Measurements from ENCODE around the gene RGS10.

Gene RGS10

GRCh38 chr10:119542357-119542987, at the start of gene RGS10 (continued):
- no peak for TF ChIP-seq ZBTB10 (tag by site-specific recombination; IDR thresholded peaks at IDR 0.05)
- TF ChIP-seq ZBTB6 (tag by site-specific recombination; IDR thresholded peaks at IDR 0.05): peak; percentile 90
- TF ChIP-seq KLF10 (tag by site-specific recombination; IDR thresholded peaks at IDR 0.05): 0 out of 2 replicates have a peak, but pooled peaks have one; percentile 45
- TF ChIP-seq ZNF610 (tag by site-specific recombination; IDR thresholded peaks at IDR 0.05; ENCODE audit: borderline replicate concordance): no peak
- no peak for TF ChIP-seq ZNF274 (IDR thresholded peaks at IDR 0.05; ENCODE audit: low read length)
- TF ChIP-seq ZNF274 (tag by site-specific recombination; IDR thresholded peaks at IDR 0.05; ENCODE audit: borderline replicate concordance): no peak
- no peak for TF ChIP-seq SP7 (tag by site-specific recombination; IDR thresholded peaks at IDR 0.05)
- no peak; the same call in 1 of the 2 replicates for TF ChIP-seq CTCF (tag by site-specific recombination; IDR thresholded peaks at IDR 0.05)
- no peak for TF ChIP-seq ZNF701 (tag by site-specific recombination; IDR thresholded peaks at IDR 0.05)
- no peak for TF ChIP-seq ZNF23 (tag by site-specific recombination; IDR thresholded peaks at IDR 0.05; ENCODE audit: borderline replicate concordance)
- peak; percentile 74 for TF ChIP-seq SP2 (tag by site-specific recombination; IDR thresholded peaks at IDR 0.05)
- no peak for TF ChIP-seq ZSCAN23 (tag by site-specific recombination; IDR thresholded peaks at IDR 0.05)
- no peak for TF ChIP-seq REPIN1 (tag by site-specific recombination; IDR thresholded peaks at IDR 0.05; ENCODE audit: low read depth)
- TF ChIP-seq EGR2 (tag by site-specific recombination; IDR thresholded peaks at IDR 0.05; ENCODE audit: low read depth): peak; percentile 32; the same call in 1 of the 2 replicates
- no peak for TF ChIP-seq TRIM28 (IDR thresholded peaks at IDR 0.05; ENCODE audit: borderline replicate concordance, low read length)
- TF ChIP-seq SCRT1 (tag by site-specific recombination; IDR thresholded peaks at IDR 0.05; ENCODE audit: borderline replicate concordance): no peak
- TF ChIP-seq IKZF3 (tag by site-specific recombination; IDR thresholded peaks at IDR 0.05): peak; percentile 49; the same call in 1 of the 2 replicates
- no peak for TF ChIP-seq ZFP37 (tag by site-specific recombination; IDR thresholded peaks at IDR 0.05)
- TF ChIP-seq GLI2 (tag by site-specific recombination; IDR thresholded peaks at IDR 0.05; ENCODE audit: borderline replicate concordance, low read depth): no peak
- no peak for TF ChIP-seq ZNF354C (tag by site-specific recombination; IDR thresholded peaks at IDR 0.05; ENCODE audit: borderline replicate concordance, low read depth)
- TF ChIP-seq SCRT2 (tag by site-specific recombination; IDR thresholded peaks at IDR 0.05): no peak
- no peak for TF ChIP-seq ZNF768 (tag by site-specific recombination; IDR thresholded peaks at IDR 0.05)
- no peak; the same call in 1 of the 2 replicates for TF ChIP-seq ZNF629 (tag by site-specific recombination; IDR thresholded peaks at IDR 0.05)
- TF ChIP-seq KLF9 (tag by site-specific recombination; IDR thresholded peaks at IDR 0.05; ENCODE audit: low read depth): no peak; the same call in 1 of the 2 replicates
- TF ChIP-seq ZNF596 (tag by site-specific recombination; IDR thresholded peaks at IDR 0.05): peak; percentile 24; the same call in 1 of the 2 replicates
- no peak for TF ChIP-seq ZNF654 (tag by site-specific recombination; IDR thresholded peaks at IDR 0.05; ENCODE audit: low read depth)

Data from HEK293 (cell line).